ENCODE data around the gene MB. TPM values are rescaled to one million over a fixed set of nuclear protein-coding genes. Genes with fewer than 3 reads are reported as not detected.

Gene MB
- total and polyA plus RNA-seq, 2 donors from 2014 or later = 0.84 TPM; not detected in 1

DNA sequence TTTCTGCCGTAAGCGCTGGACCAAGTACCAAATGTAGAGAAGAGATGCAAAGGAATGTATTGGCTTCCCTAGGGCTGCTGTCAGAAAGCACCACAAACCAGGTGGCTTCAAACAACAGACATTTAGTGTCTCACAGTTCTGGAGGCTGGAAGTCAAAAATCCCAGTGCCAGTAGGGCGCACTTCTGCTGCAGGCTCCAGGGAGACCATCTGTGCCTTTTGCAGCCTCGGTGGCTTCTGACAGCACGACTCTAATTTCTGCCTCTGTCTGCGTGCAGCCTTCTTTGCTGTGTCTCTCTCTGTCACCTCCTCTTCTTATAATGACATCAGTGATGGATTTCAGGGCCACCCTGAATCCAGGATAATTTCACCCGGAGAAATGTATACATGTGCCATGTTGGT is 34.0 kb upstream of the MB start:
- DNase-seq = no peak
- H3K9me3 ChIP-seq (ENCODE audit: control insufficient read depth in 2 of 3, insufficient read depth in 1 of 3, low read length in 3 of 3) = no peaks in the 10 kb centered on the region
- H3K27ac ChIP-seq (ENCODE audit: low read depth in 2 of 2, low read length in 2 of 2) = no peak overlapping the region
- H3K4me3 ChIP-seq (ENCODE audit: low read length in 3 of 3) = no peak overlapping the region
- H3K36me3 ChIP-seq (ENCODE audit: control insufficient read depth in 2 of 3, insufficient read depth in 3 of 3, low read length in 3 of 3) = no peaks in the 10 kb centered on the region
- TF ChIP-seq, protein P1, sequence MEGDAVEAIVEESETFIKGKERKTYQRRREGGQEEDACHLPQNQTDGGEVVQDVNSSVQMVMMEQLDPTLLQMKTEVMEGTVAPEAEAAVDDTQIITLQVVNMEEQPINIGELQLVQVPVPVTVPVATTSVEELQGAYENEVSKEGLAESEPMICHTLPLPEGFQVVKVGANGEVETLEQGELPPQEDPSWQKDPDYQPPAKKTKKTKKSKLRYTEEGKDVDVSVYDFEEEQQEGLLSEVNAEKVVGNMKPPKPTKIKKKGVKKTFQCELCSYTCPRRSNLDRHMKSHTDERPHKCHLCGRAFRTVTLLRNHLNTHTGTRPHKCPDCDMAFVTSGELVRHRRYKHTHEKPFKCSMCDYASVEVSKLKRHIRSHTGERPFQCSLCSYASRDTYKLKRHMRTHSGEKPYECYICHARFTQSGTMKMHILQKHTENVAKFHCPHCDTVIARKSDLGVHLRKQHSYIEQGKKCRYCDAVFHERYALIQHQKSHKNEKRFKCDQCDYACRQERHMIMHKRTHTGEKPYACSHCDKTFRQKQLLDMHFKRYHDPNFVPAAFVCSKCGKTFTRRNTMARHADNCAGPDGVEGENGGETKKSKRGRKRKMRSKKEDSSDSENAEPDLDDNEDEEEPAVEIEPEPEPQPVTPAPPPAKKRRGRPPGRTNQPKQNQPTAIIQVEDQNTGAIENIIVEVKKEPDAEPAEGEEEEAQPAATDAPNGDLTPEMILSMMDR (IDR thresholded peaks at IDR 0.05; ENCODE audit: borderline replicate concordance, extremely low read depth, insufficient read depth) = no peak
- intact Hi-C loops (cut with DNase I) = no loop called here
- peaks cover 0 to 9% (median 9%) of the 10 kb centered on the region in 3 donors for H3K4me1 ChIP-seq (ENCODE audit: control insufficient read depth in 2 of 3, insufficient read depth in 2 of 3, low read depth in 1 of 3, low read length in 3 of 3)
- H3K27me3 ChIP-seq (ENCODE audit: control insufficient read depth, insufficient read depth, low read length) = no peaks in the 10 kb centered on the region
- H3K9ac ChIP-seq (ENCODE audit: low read length in 3 of 3) = no peak overlapping the region
- FAIRE-seq = no peak

DNA sequence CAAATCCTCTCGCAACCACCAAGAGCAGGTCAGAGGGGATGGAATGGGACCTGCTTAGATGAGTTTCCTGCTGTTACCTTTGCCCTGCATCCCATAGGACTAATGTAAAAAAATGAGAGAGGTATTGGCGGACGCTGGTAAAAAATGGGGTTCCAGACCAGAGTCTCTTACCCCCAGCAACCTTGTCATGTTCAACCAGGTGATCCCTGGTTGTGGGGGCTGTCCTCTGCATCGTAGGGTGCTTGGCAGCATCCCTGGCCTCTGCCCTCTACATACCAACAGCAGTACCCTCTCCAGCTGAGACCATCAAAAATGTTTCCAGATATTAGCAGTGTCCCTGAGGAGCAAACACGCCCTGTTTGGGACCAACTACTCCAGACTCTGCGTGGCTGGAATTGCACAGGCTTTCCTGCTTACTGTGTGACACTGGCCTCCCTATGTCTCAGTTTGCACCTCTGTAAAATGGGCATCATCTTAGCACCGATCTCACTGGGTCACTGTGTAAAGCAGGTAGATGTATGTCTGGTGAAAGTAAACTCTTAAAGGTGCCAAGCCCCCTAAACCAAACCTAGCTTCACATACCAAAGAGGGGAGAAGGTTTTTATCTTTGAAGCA is 32.6 kb upstream of the MB start:
- no peak overlapping the region for H3K27ac ChIP-seq (ENCODE audit: low read depth in 2 of 2, low read length in 2 of 2)
- intact Hi-C loops (cut with DNase I) = no loop called here
- FAIRE-seq (no peak), DNase-seq (no peak)
- peak overlapping the region in 2 of 3 donors; percentile 51 to 98 for H3K9ac ChIP-seq (ENCODE audit: low read length in 3 of 3)
- TF ChIP-seq, protein P1 (IDR thresholded peaks at IDR 0.05; ENCODE audit: borderline replicate concordance, extremely low read depth, insufficient read depth) = no peak
- no peaks in the 10 kb centered on the region for H3K27me3 ChIP-seq (ENCODE audit: control insufficient read depth, insufficient read depth, low read length)
- H3K4me1 ChIP-seq (ENCODE audit: control insufficient read depth in 2 of 3, insufficient read depth in 2 of 3, low read depth in 1 of 3, low read length in 3 of 3) = peaks cover 0 to 9% (median 9%) of the 10 kb centered on the region in 3 donors
- H3K4me3 ChIP-seq (ENCODE audit: low read length in 3 of 3) = peak overlapping the region in 2 of 3 donors; percentile 86 to 87
- H3K9me3 ChIP-seq (ENCODE audit: control insufficient read depth in 2 of 3, insufficient read depth in 1 of 3, low read length in 3 of 3) = no peaks in the 10 kb centered on the region
- no peaks in the 10 kb centered on the region for H3K36me3 ChIP-seq (ENCODE audit: control insufficient read depth in 2 of 3, insufficient read depth in 3 of 3, low read length in 3 of 3)

DNA sequence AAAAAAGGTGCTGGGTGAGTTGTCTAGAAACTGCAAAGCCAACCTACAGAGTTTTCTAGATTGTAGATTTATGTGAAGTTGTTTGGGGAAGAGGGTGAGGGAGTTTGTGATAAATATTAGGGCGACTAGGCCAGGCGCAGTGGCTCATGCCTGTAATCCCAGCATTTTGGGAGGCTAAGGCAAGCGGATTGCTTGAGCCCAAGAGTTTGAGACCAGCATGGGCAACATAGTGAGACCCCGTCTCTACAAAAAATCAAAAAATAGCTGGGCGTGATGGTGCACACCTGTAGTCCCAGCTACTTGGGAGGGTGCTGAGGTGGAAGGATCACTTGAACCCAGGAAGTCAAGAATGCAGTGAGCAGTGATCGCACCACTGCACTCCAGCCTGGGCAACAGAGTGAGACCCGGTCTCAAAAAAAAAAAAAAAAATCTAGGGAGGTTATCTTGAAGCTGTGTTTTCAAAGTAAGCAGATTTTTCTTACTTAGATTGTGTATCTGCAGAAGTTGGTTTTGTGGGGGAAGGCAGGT is 32.0 kb upstream of the MB start:
- Histone ChIP-seq H3K9me3 (ENCODE audit: control insufficient read depth in 2 of 3, insufficient read depth in 1 of 3, low read length in 3 of 3) (no peaks in the 10 kb centered on the region), H3K27ac (ENCODE audit: low read depth in 2 of 2, low read length in 2 of 2) (peak overlapping the region; percentile 91 to 94), H3K27me3 (ENCODE audit: control insufficient read depth, insufficient read depth, low read length) (no peaks in the 10 kb centered on the region), H3K4me3 (ENCODE audit: low read length in 3 of 3) (peak overlapping the region in 2 of 3 donors; percentile 86 to 87), H3K9ac (ENCODE audit: low read length in 3 of 3) (peak overlapping the region in 2 of 3 donors; percentile 77 to 98), H3K4me1 (ENCODE audit: control insufficient read depth in 2 of 3, insufficient read depth in 2 of 3, low read depth in 1 of 3, low read length in 3 of 3) (peaks cover 0 to 9% (median 9%) of the 10 kb centered on the region in 3 donors), H3K36me3 (ENCODE audit: control insufficient read depth in 2 of 3, insufficient read depth in 3 of 3, low read length in 3 of 3) (no peaks in the 10 kb centered on the region)
- DNase-seq = no peak
- FAIRE-seq = no peak
- TF ChIP-seq, protein P1 (IDR thresholded peaks at IDR 0.05; ENCODE audit: borderline replicate concordance, extremely low read depth, insufficient read depth) = no peak
- intact Hi-C loops (cut with DNase I) = no loop called here
